Fibroblast of peridontal ligament (primary cell): ENCODE measurements around the gene BACH1.

Experiments
- DNase-seq: peaks from one replicate; pipeline ENCODE4 v3.0.0-alpha.2; 2010; ENCODE audit errors: extremely low read depth

BACH1 gene

GRCh38 chr21:29379517-29380054 lies 80.9 kb downstream of the BACH1 start:
- no peak for DNase-seq

DNA sequence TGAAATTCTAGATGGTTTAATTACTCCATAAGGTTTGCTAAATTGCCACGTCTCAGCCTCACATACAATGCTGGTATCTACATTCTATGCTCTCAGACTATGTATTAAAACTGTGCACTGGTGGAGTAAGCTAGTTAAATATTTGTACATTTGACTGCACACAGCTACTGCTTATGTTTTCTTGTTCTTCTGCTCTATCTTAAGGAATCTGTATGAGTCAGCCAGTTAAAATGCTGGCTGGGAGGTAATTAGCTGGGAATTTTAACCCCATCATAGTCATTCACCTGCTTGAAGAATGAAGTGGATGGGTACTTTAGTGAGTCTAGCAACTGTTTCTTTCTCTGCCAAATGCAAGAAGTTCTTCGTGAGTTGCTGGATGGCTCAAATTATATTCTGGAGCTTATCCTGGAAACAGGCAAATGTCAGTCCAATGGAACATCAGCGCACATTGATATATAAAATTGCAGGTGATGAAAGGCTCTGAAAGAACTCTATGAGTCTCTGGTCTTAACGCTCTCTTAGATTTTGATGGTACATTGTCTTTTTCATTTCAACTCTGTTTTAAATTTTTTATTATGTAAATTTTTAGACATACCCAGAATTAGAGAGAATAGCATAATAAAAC lies 83.4 kb downstream of the BACH1 start:
- DNase-seq, result peak; percentile 31

- DNase-seq, result no peak
Observed at GRCh38 chr21:29384683-29385359, 86.1 kb downstream of the BACH1 start.

- no peak for DNase-seq
Observed at GRCh38 chr21:29385934-29386520, 87.3 kb downstream of the BACH1 start.

DNA sequence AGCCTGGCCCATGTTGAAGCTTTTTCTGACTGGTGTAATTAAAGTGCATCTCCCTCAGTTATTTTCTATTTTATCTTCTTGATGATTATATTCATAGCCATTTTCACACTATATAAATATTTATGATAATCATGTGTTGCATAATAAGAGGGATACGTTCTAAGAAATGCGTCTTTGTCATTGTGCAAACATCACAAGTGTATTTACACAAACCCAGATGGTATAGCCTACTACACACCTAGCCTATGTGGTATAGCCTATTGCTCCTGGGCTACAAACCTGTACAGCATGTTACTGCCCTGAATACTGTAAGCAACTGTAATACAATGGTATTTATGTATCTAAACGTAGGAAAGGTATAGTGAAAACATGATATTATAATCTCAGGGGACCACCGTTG lies 88.1 kb downstream of the BACH1 start:
- no peak for DNase-seq

DNA sequence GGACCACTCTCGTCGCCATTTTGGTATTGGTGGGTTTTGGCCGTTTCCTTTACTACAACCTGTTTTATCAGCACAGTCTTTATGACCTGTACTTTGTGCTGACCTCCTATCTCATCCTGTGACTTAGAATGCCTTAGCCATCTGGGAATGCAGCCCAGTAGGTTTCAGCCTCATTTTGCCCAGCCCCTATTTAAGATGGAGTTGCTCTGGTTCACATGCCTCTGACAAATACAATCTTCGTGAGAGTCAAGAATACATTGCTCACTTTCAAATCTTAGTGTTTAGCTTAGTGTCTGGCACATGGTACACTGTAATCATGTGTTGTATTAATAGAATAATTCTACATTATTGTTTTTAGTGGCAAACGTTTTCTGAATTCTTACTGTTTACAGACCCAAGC lies 88.9 kb downstream of the BACH1 start:
- no peak for DNase-seq

DNA sequence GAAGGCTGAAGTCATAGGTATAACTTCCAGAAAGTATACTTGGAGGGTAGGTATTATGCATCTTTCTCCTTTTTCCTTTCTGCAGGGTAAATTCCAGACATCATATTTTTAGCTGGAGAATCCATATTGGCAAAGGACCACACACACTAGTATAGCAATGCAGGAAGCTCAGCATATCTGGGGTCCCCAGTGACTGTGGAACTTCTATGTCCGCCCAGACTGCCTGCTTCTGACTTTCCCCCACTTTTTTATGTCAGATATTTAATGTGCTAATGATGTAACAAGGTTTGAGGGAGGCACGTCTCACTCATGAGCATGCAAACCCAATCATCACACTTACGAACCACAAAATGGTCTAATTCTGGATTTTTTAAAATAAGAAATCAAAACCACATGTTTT lies 90.4 kb downstream of the BACH1 start:
- no peak for DNase-seq

DNA sequence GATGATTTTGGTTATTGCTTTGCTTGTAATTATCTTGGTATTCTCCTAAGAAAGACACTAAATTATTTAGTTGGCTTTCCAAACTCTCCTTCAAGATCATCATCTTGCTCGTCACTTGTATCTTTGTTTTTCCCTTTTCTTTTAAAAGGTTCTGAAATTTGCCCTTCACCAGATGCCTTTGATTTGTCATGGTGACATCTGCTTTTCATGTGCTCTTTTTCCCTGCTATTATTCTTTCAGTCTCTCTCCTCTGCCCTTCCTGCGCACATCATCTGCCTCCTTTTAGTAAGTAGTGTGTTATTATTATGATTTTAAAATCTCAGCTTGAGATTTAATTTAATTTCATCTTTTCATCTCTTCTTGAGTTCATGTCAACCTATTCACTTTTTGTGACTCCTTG lies 92.1 kb downstream of the BACH1 start:
- DNase-seq, result no peak

GRCh38 chr21:29394051-29394450 lies 95.3 kb downstream of the BACH1 start:
- DNase-seq, result no peak
